ENCODE results near the gene SLC17A4. TPM values are rescaled to one million over a fixed set of nuclear protein-coding genes. Genes with fewer than 3 reads are reported as not detected.

The SLC17A4 gene
- total RNA-seq, 1 experiment from 2014 or later, result not detected

DNA sequence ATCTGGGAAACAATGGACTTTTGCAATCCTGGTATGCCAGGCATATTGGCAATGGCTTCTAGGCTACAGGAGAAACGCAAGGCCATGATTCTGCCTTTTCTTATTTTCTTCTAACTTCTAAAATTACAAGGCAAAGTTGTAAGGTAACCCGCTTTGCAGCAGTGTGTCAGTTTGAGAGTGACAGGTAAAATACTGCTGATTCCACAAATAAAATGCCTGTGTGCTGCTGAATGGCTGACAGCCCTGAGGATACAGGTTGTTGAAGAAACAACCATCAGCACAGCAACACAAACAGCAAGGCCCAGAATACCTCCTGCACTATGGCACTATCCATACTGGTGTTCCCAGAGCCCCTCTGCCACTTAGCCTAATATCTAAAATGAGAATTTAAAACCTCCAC, 40.2 kb downstream of the SLC17A4 start:
- Histone ChIP-seq H2AK5ac (ENCODE audit: insufficient read length, low read length) (no peak overlapping the region), H2BK120ac (ENCODE audit: low read depth, low read length, poor library complexity, severe bottlenecking) (no peak overlapping the region), H4K8ac (replicated peaks; ENCODE audit: insufficient read length, low read depth, low read length) (peak overlapping the region; percentile 15), H3K79me2 (ENCODE audit: insufficient read depth, low read length) (no peaks in the 10 kb centered on the region), H4K5ac (ENCODE audit: insufficient read length, low read depth, low read length) (no peak overlapping the region), H3K23me2 (ENCODE audit: insufficient read length, low read depth, low read length, poor library complexity, severe bottlenecking) (no peaks in the 10 kb centered on the region), H2BK15ac (ENCODE audit: low read depth, low read length) (no peak overlapping the region), H3K9me3 (ENCODE audit: control insufficient read depth, low read depth, low read length) (no peaks in the 10 kb centered on the region), H2AFZ (ENCODE audit: low read length) (no peak overlapping the region), H4K91ac (ENCODE audit: insufficient read length, low read depth, low read length) (no peak overlapping the region), H4K20me1 (ENCODE audit: control insufficient read depth, insufficient read depth, insufficient read length) (no peaks in the 10 kb centered on the region), H3K79me1 (ENCODE audit: insufficient read depth, low read depth, low read length, poor library complexity, severe bottlenecking) (no peaks in the 10 kb centered on the region), H2BK5ac (ENCODE audit: insufficient read length, low read length) (no peak overlapping the region), H2BK20ac (ENCODE audit: low read depth, low read length, poor library complexity, severe bottlenecking) (no peak overlapping the region), H3K4me1 (ENCODE audit: insufficient read depth, low read length) (no peaks in the 10 kb centered on the region), H3K4me2 (ENCODE audit: insufficient read depth, insufficient read length, low read length) (no peak overlapping the region), H3K14ac (ENCODE audit: insufficient read depth, low read length) (no peak overlapping the region), H3K56ac (ENCODE audit: insufficient read length, low read depth, low read length) (no peak overlapping the region), H3K27me3 (ENCODE audit: insufficient read depth, low read length) (no peaks in the 10 kb centered on the region), H3K27ac (ENCODE audit: insufficient read length, low read depth, low read length) (no peak overlapping the region), H3T11ph (ENCODE audit: low read length) (no peak overlapping the region), H3K18ac (ENCODE audit: insufficient read length, low read depth, low read length) (no peak overlapping the region), H3K4ac (ENCODE audit: low read depth, low read length) (no peak overlapping the region), H2BK12ac (ENCODE audit: insufficient read length, low read depth, low read length) (no peak overlapping the region), H3K23ac (ENCODE audit: insufficient read length, low read depth, low read length) (no peak overlapping the region), H3K9ac (ENCODE audit: extremely low read depth, insufficient read length, low read length) (no peak overlapping the region)
- no peaks in the 10 kb centered on the region for H3K9me3 Mint-ChIP-seq
- H3K36me3 Mint-ChIP-seq (ENCODE audit: insufficient read depth in 1 of 3, low read depth in 3 of 3), result no peaks in the 10 kb centered on the region
- H3K27ac Mint-ChIP-seq, result no peak overlapping the region
- no peak overlapping the region for H3K4me3 Mint-ChIP-seq
- DNase-seq, result no peak
- WGBS (ENCODE audit: extremely low coverage, insufficient read length, low lambda C conversion rate), result no CpG with 5 or more reads among the region's 2 CpGs
- H3K4me1 Mint-ChIP-seq, result no peaks in the 10 kb centered on the region
- no peaks in the 10 kb centered on the region for H3K27me3 Mint-ChIP-seq (ENCODE audit: low read depth)
- TF ChIP-seq, protein P1, sequence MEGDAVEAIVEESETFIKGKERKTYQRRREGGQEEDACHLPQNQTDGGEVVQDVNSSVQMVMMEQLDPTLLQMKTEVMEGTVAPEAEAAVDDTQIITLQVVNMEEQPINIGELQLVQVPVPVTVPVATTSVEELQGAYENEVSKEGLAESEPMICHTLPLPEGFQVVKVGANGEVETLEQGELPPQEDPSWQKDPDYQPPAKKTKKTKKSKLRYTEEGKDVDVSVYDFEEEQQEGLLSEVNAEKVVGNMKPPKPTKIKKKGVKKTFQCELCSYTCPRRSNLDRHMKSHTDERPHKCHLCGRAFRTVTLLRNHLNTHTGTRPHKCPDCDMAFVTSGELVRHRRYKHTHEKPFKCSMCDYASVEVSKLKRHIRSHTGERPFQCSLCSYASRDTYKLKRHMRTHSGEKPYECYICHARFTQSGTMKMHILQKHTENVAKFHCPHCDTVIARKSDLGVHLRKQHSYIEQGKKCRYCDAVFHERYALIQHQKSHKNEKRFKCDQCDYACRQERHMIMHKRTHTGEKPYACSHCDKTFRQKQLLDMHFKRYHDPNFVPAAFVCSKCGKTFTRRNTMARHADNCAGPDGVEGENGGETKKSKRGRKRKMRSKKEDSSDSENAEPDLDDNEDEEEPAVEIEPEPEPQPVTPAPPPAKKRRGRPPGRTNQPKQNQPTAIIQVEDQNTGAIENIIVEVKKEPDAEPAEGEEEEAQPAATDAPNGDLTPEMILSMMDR (conservative IDR thresholded peaks at IDR 0.05), result no peak
